ENCODE results near the gene EFHC1.

Gene EFHC1

DNA sequence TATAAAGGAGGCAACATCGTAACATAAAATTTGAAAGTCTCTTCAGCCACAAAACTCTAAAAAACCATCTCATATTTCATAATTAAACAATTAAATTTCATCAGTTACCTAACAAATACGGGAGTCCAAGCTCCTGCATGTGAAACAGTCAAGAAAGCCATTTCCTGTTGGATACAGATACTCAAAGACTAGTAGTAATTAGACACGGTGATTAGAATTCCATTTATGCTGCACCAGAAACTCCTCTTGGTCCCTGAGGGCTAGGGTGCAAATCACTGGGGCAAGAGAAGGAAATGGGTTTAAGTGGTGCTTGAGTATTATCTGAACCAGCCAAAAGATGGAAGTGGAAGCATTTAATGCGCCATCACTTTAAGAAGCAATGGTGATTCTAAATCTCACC is 129.3 kb downstream of the EFHC1 start:
- H3K4me3 ChIP-seq (replicated peaks in 1 of 2; ENCODE audit: low read depth in 2 of 2, low read length in 2 of 2) = no peak overlapping the region
- no peak for DNase-seq (ENCODE audit: low read depth in 2 of 2)
- TF ChIP-seq, protein P1, sequence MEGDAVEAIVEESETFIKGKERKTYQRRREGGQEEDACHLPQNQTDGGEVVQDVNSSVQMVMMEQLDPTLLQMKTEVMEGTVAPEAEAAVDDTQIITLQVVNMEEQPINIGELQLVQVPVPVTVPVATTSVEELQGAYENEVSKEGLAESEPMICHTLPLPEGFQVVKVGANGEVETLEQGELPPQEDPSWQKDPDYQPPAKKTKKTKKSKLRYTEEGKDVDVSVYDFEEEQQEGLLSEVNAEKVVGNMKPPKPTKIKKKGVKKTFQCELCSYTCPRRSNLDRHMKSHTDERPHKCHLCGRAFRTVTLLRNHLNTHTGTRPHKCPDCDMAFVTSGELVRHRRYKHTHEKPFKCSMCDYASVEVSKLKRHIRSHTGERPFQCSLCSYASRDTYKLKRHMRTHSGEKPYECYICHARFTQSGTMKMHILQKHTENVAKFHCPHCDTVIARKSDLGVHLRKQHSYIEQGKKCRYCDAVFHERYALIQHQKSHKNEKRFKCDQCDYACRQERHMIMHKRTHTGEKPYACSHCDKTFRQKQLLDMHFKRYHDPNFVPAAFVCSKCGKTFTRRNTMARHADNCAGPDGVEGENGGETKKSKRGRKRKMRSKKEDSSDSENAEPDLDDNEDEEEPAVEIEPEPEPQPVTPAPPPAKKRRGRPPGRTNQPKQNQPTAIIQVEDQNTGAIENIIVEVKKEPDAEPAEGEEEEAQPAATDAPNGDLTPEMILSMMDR (IDR thresholded peaks at IDR 0.05; ENCODE audit: low read depth, low read length) = no peak

- no peak overlapping the region for H3K4me3 ChIP-seq (replicated peaks in 1 of 2; ENCODE audit: low read depth in 2 of 2, low read length in 2 of 2)
- TF ChIP-seq, protein P1 (IDR thresholded peaks at IDR 0.05; ENCODE audit: low read depth, low read length) = no peak
- DNase-seq (ENCODE audit: low read depth in 2 of 2) = no peak
These were observed 130.0 kb downstream of the EFHC1 start for GRCh38 chr6:52550014-52550575.

GRCh38 chr6:52550870-52551269 is 130.7 kb downstream of the EFHC1 start:
- TF ChIP-seq, protein P1 (IDR thresholded peaks at IDR 0.05; ENCODE audit: low read depth, low read length) = no peak
- H3K4me3 ChIP-seq (replicated peaks in 1 of 2; ENCODE audit: low read depth in 2 of 2, low read length in 2 of 2) = no peak overlapping the region
- no peak for DNase-seq (ENCODE audit: low read depth in 2 of 2)

- no peak overlapping the region for H3K4me3 ChIP-seq (replicated peaks in 1 of 2; ENCODE audit: low read depth in 2 of 2, low read length in 2 of 2)
- DNase-seq (ENCODE audit: low read depth in 2 of 2) = peak; percentile 83 to 86
- TF ChIP-seq, protein P1 (IDR thresholded peaks at IDR 0.05; ENCODE audit: low read depth, low read length) = no peak
These were observed 131.5 kb downstream of the EFHC1 start for GRCh38 chr6:52551483-52552277.

DNA sequence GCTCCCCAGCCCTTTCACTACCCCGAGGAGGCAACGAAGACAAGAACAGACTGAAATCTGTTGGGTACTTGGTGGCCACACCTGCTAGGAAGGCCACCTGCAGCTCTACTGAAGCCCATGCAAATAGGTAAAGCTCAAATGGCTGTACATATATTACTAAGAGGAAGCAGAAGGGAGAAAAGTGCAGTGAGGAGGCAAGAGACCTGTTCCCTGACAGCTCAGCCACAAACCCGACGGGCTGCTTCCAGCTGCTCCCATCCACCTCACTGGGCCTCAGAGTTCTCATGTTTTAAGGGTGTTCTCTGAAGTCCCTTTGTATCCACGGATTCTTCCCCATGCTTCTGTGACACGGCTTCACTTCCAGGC is 132.1 kb downstream of the EFHC1 start:
- DNase-seq (ENCODE audit: low read depth in 2 of 2) = no peak
- TF ChIP-seq, protein P1 (IDR thresholded peaks at IDR 0.05; ENCODE audit: low read depth, low read length) = no peak

DNA sequence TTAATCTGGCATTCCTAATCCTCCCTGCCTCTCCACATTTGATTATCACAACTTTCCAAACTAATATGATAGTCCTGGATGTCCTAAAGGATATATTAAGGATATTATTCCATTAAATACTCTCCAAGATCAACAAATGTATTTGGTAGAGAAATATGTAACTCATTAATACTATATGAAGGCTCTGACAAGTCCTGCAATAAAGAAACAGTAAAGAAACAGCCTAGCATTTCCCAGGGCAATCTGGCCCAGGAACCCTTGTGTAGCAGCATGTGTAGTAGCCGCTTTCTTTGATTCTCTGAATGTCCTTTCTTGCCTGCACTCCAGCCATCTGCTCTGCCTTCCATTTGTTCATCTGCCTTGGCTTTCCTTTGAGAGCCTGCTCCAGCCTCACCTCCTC is 133.0 kb downstream of the EFHC1 start:
- H3K4me3 ChIP-seq (replicated peaks in 1 of 2; ENCODE audit: low read depth in 2 of 2, low read length in 2 of 2) = no peak overlapping the region
- TF ChIP-seq, protein P1 (IDR thresholded peaks at IDR 0.05; ENCODE audit: low read depth, low read length) = no peak
- no peak for DNase-seq (ENCODE audit: low read depth in 2 of 2)

More for the DNA sequence above, 132.1 kb downstream of the EFHC1 start:
- H3K4me3 ChIP-seq (replicated peaks in 1 of 2; ENCODE audit: low read depth in 2 of 2, low read length in 2 of 2) = no peak overlapping the region
